HCT116 (cell line): ENCODE data around the gene SLC35B2. TPM values are rescaled to one million over a fixed set of nuclear protein-coding genes. Genes with fewer than 3 reads are reported as not detected.
A peak's percentile ranks its signal among the peaks of the same experiment; 100 is the strongest.

Experiments used
- ATAC-seq: fragments of 200-7000 bp; cut with Tn5 transposase; 2 replicates; pipeline ENCODE4 v1.9.1; 2020; ENCODE audit warnings: mild to moderate bottlenecking, moderate library complexity
- BruUV-seq: library from RNA; stranded (reverse); fragments of 400-500 nt; replicated peaks from 2 replicates; lab custom pipeline; 2021; lab: Mats Ljungman, UMichigan
- CTCF ChIA-PET: fragments of 300-600 bp; sonication (Branson Sonifier 250); formaldehyde crosslinking; loops from one replicate; lab custom pipeline; 2021; ENCODE audit warnings: antibody characterized with exemption; lab: Charles Lee
- POLR2A ChIA-PET: fragments of 300-600, 350-600 bp; sonication (Branson Sonifier 250); formaldehyde crosslinking; loops from one replicate; lab custom pipeline; 2021; ENCODE audit warnings: antibody characterized with exemption; lab: Charles Lee
- RAD21 ChIA-PET, 2 experiments: fragments of 300-600 bp; sonication (Branson Sonifier 250); formaldehyde crosslinking; loops; one replicate each; lab custom pipeline; 2023; ENCODE audit warnings: low total read pairs in 2 of 2; ENCODE audit not compliant: uncharacterized antibody in 2 of 2, unreplicated experiment in 2 of 2, low non-redundant PET in 1 of 2; lab: Charles Lee
- DNase-seq: peaks from one replicate; pipeline ENCODE4 v3.0.0-alpha.2; 2010; ENCODE audit warnings: low read depth, low spot score
- H2AFZ ChIP-seq: fragments of 200-600 bp; shearing (Covaris generic), sonication (generic); 2 replicates; pipeline ENCODE4 v1.6.1; 2017; ENCODE audit warnings: low read depth, mixed run types, mixed read lengths, antibody characterized with exemption, low read length; ENCODE audit not compliant: poor library complexity, severe bottlenecking
- H3K27ac ChIP-seq: 2 replicates; pipeline ENCODE4 v1.5.1; 2012; ENCODE audit warnings: low read depth, low read length
- H3K27me3 ChIP-seq: fragments of 200-600 bp; sonication (generic); 2 replicates; pipeline ENCODE4 v1.6.1; 2016; ENCODE audit warnings: mixed run types, low read length, mixed read lengths; ENCODE audit not compliant: insufficient read depth
- H3K36me3 ChIP-seq, 2 experiments: fragments of 200-500 bp in 1 of 2; fragments of 200-600 bp in 1 of 2; sonication (Bioruptor generic) in 1 of 2; sonication (generic) in 1 of 2; 2 replicates each; pipeline versions ENCODE4 v1.5.1 to v1.6.1; 2014 to 2016; ENCODE audit warnings: low read length in 2 of 2, inconsistent platforms in 1 of 2, mixed read lengths in 1 of 2, mixed run types in 1 of 2; ENCODE audit not compliant: insufficient read depth in 2 of 2, control insufficient read depth in 1 of 2
- H3K4me1 ChIP-seq, 2 experiments: fragments of 200-600 bp in 1 of 2; sonication (generic) in 1 of 2; 2 replicates each; pipeline versions ENCODE4 v1.5.1 to v1.6.1; 2012 to 2017; ENCODE audit warnings: low read length in 2 of 2, inconsistent platforms in 1 of 2, mild to moderate bottlenecking in 1 of 2, mixed read lengths in 1 of 2, mixed run types in 1 of 2, moderate library complexity in 1 of 2; ENCODE audit not compliant: insufficient read depth in 2 of 2, control insufficient read depth in 1 of 2
- H3K4me2 ChIP-seq: fragments of 200-600 bp; sonication (generic); 2 replicates; pipeline ENCODE4 v1.6.1; 2017; ENCODE audit warnings: mixed run types, low read length, mixed read lengths
- H3K4me3 ChIP-seq, 2 experiments: fragments of 200-600 bp in 1 of 2; sonication (generic) in 1 of 2; replicated peaks in 1 of 2; 2 replicates each; pipeline ENCODE4 v1.5.1; 2011 to 2016; ENCODE audit warnings: low read length in 2 of 2, control low read depth in 1 of 2, low read depth in 1 of 2, mild to moderate bottlenecking in 1 of 2, mixed read lengths in 1 of 2, mixed run types in 1 of 2
- H3K79me2 ChIP-seq: fragments of 200-600 bp; sonication (generic); 2 replicates; pipeline ENCODE4 v1.6.1; 2017; ENCODE audit warnings: mild to moderate bottlenecking, mixed run types, low read length, moderate library complexity, mixed read lengths; ENCODE audit not compliant: insufficient read depth
- H3K9ac ChIP-seq: fragments of 200-600 bp; sonication (generic); 2 replicates; pipeline ENCODE4 v1.6.1; 2016; ENCODE audit warnings: low read length, mixed read lengths
- H3K9me2 ChIP-seq: fragments of 200-600 bp; sonication (generic), shearing (Covaris generic); 2 replicates; pipeline ENCODE4 v1.6.1; 2017; ENCODE audit warnings: mixed run types, mild to moderate bottlenecking, moderate library complexity; ENCODE audit not compliant: insufficient read depth
- H3K9me3 ChIP-seq, 2 experiments: fragments of 200-500 bp in 1 of 2; fragments of 200-600 bp in 1 of 2; sonication (Bioruptor generic) in 1 of 2; sonication (generic) in 1 of 2; 2 replicates each; pipeline ENCODE4 v1.6.1; 2014 to 2017; ENCODE audit warnings: low read length in 2 of 2, mixed read lengths in 2 of 2, inconsistent platforms in 1 of 2, low read depth in 1 of 2, mild to moderate bottlenecking in 1 of 2, mixed run types in 1 of 2, moderate library complexity in 1 of 2; ENCODE audit not compliant: control insufficient read depth in 1 of 2, insufficient read depth in 1 of 2
- H4K20me1 ChIP-seq: fragments of 200-600 bp; sonication (generic), shearing (Covaris generic); 2 replicates; pipeline ENCODE4 v1.6.1; 2017; ENCODE audit warnings: mixed run types, mild to moderate bottlenecking, moderate library complexity; ENCODE audit not compliant: insufficient read depth
- CEBPB ChIP-seq: IDR thresholded peaks from 2 replicates; pipeline ENCODE4 v1.6.1; 2012; ENCODE audit warnings: low read depth
- CTCF ChIP-seq, 3 experiments: fragments of 200-600 bp in 1 of 3; sonication (generic) in 1 of 3; IDR thresholded peaks in 2 of 3; conservative IDR thresholded peaks in 1 of 3; 2 replicates each; pipeline ENCODE4 v1.5.1; 2012 to 2017; ENCODE audit warnings: low read depth in 2 of 3, low read length in 2 of 3, antibody characterized with exemption in 1 of 3, borderline replicate concordance in 1 of 3, control low read depth in 1 of 3, mild to moderate bottlenecking in 1 of 3, mixed read lengths in 1 of 3, mixed run types in 1 of 3, moderate library complexity in 1 of 3; ENCODE audit not compliant: insufficient read depth in 1 of 3
- ELF1 ChIP-seq: IDR thresholded peaks from 2 replicates; pipeline ENCODE4 v1.6.1; 2012; ENCODE audit warnings: low read depth, borderline replicate concordance
- EZH2 ChIP-seq: fragments of 200-600 bp; sonication (generic); IDR thresholded peaks from 2 replicates; pipeline ENCODE4 v1.6.1; 2017; ENCODE audit warnings: antibody characterized with exemption, mixed run types
- EZH2phosphoT487 ChIP-seq: fragments of 200-600 bp; IDR thresholded peaks from 2 replicates; pipeline ENCODE4 v1.6.1; 2018; ENCODE audit warnings: antibody characterized with exemption, borderline replicate concordance
- JUND ChIP-seq: IDR thresholded peaks from 2 replicates; pipeline ENCODE4 v1.6.1; 2012
- MAX ChIP-seq: IDR thresholded peaks from 2 replicates; pipeline ENCODE4 v1.6.1; 2012
- REST ChIP-seq: IDR thresholded peaks from 2 replicates; pipeline ENCODE4 v1.6.1; 2012; ENCODE audit warnings: low read depth
- YY1 ChIP-seq: IDR thresholded peaks from 2 replicates; pipeline ENCODE4 v1.6.1; 2011; ENCODE audit warnings: low read length, low read depth, moderate library complexity, mild to moderate bottlenecking; ENCODE audit not compliant: insufficient replicate concordance; ENCODE audit errors: extremely low read depth
- ZBTB33 ChIP-seq: IDR thresholded peaks from 2 replicates; pipeline ENCODE4 v1.6.1; 2011; ENCODE audit warnings: mild to moderate bottlenecking, low read length, moderate library complexity; ENCODE audit not compliant: insufficient replicate concordance; ENCODE audit errors: extremely low read depth
- intact Hi-C: fragments of 100-400 bp; cut with micrococcal nuclease; formaldehyde crosslinking; loops from 2 replicates; pipeline ENCODE4 v1.10.0; 2022
- total RNA-seq: library from RNA; stranded (reverse); gene quantifications from one replicate; pipeline ENCODE4 v1.2.1, GENCODE V29; 2021; ENCODE audit not compliant: unreplicated experiment

Gene SLC35B2
- total RNA-seq, 1 experiment from 2014 or later, result 50.5 TPM

- TF ChIP-seq REST, result no peak
Observed at GRCh38 chr6:44220913-44221290, 36.4 kb downstream of the SLC35B2 start (continued).

GRCh38 chr6:44219815-44220784 lies 37.2 kb downstream of the SLC35B2 start:
- ChIA-PET CTCF (interaction anchor here (0.6 to 2.7 kb wide), 2 partner anchors 18 to 95 kb away, joined by 3 to 8 read pairs; no protein-coding TSS in a partner anchor), RAD21 (no interaction called here), POLR2A (interaction anchor here (0.7 to 4.5 kb wide), 3 partner anchors 17 to 1905 kb away, joined by 3 to 22 read pairs (median 3); partner anchors contain the start of gene HSP90AB1)
- peak overlapping the region; percentile 97 for H3K4me2 ChIP-seq
- intact Hi-C loops, result no loop called here
- H3K9me2 ChIP-seq, result no peaks in the 10 kb centered on the region
- ATAC-seq (peak; percentile 21), DNase-seq (no peak)
- H3K27me3 ChIP-seq, result no peaks in the 10 kb centered on the region
- no peaks in the 10 kb centered on the region for H3K9me3 ChIP-seq
- H3K27ac ChIP-seq, result no peak overlapping the region
- TSS peak; percentile 41 for BruUV-seq
- H4K20me1 ChIP-seq, result no peaks in the 10 kb centered on the region
- peak overlapping the region; percentile 38 for H3K9ac ChIP-seq
- H3K79me2 ChIP-seq, result peaks cover 16% of the 10 kb centered on the region
- no peaks in the 10 kb centered on the region for H3K36me3 ChIP-seq
- peaks cover 42 to 60% of the 10 kb centered on the region in 2 experiments for H3K4me1 ChIP-seq
- peak overlapping the region; percentile 54 for H2AFZ ChIP-seq
- H3K4me3 ChIP-seq, result peak overlapping the region; percentile 48 to 62
- TF ChIP-seq ELF1, result no peak
- no peak for TF ChIP-seq JUND
- TF ChIP-seq EZH2phosphoT487, result no peak
- TF ChIP-seq MAX, result no peak
- no peak for TF ChIP-seq ZBTB33
- no peak for TF ChIP-seq CEBPB
- TF ChIP-seq YY1, result no peak
- no peak for TF ChIP-seq EZH2
- no peak for TF ChIP-seq CTCF (IDR thresholded peaks at IDR 0.05 in 2 of 3, conservative IDR thresholded peaks at IDR 0.05 in 1 of 3; ENCODE audit: borderline replicate concordance in 1 of 3, insufficient read depth in 1 of 3, low read depth in 2 of 3, low read length in 2 of 3)
